ENCODE results near the gene STX18. TPM values are rescaled to one million over a fixed set of nuclear protein-coding genes. Genes with fewer than 3 reads are reported as not detected.
A peak's percentile ranks its signal among the peaks of the same experiment; 100 is the strongest.

The STX18 gene
- total RNA-seq, 4 donors from 2014 or later, result 23.8 to 42.1 (median 27.2) TPM

GRCh38 chr4:4386296-4386735 is 155.5 kb downstream of the STX18 start:
- intact Hi-C loops (cut with DNase I), result no loop called here
- no peak for DNase-seq
- H3K4me3 ChIP-seq (replicated peaks in 1 of 3), result peak overlapping the region in 1 of 3 donors; percentile 9
- peaks cover 9% of the 10 kb centered on the region for H3K27me3 ChIP-seq
- no peak overlapping the region for H3K27ac ChIP-seq
- H3K36me3 ChIP-seq, result no peaks in the 10 kb centered on the region
- H3K4me1 ChIP-seq, result peaks cover 7 to 18% of the 10 kb centered on the region in 2 donors
- no peak for TF ChIP-seq CTCF (IDR thresholded peaks at IDR 0.05)
- TF ChIP-seq POLR2A (IDR thresholded peaks at IDR 0.05), result no peak
- no peaks in the 10 kb centered on the region for H3K9me3 ChIP-seq
- WGBS, 2 donors, result 1 to 9% methylated on average over 10 to 24 of the region's 36 CpGs

GRCh38 chr4:4385729-4386295 is 156.0 kb downstream of the STX18 start:
- TF ChIP-seq CTCF (IDR thresholded peaks at IDR 0.05) (no peak), POLR2A (IDR thresholded peaks at IDR 0.05) (no peak)
- intact Hi-C loops (cut with DNase I), result no loop called here
- no peak for DNase-seq
- 6 to 8% methylated on average over 14 to 16 of the region's 38 CpGs for WGBS, 2 donors
- Histone ChIP-seq H3K4me3 (replicated peaks in 1 of 3) (no peak overlapping the region), H3K4me1 (peaks cover 7 to 18% of the 10 kb centered on the region in 2 donors), H3K27ac (no peak overlapping the region), H3K27me3 (peaks cover 9% of the 10 kb centered on the region), H3K9me3 (no peaks in the 10 kb centered on the region), H3K36me3 (no peaks in the 10 kb centered on the region)

- Histone ChIP-seq H3K4me3 (replicated peaks in 1 of 3) (no peak overlapping the region), H3K9me3 (no peaks in the 10 kb centered on the region), H3K27ac (no peak overlapping the region), H3K4me1 (peaks cover 7 to 18% of the 10 kb centered on the region in 2 donors), H3K27me3 (peaks cover 9% of the 10 kb centered on the region), H3K36me3 (no peaks in the 10 kb centered on the region)
- no peak for DNase-seq
- 33 to 34% methylated on average over 4 to 5 of the region's 5 CpGs for WGBS, 2 donors
- TF ChIP-seq CTCF (IDR thresholded peaks at IDR 0.05) (no peak), POLR2A (IDR thresholded peaks at IDR 0.05) (no peak)
- intact Hi-C loops (cut with DNase I), result no loop called here
Observed at GRCh38 chr4:4384837-4385236, 157.0 kb downstream of the STX18 start.

GRCh38 chr4:4383085-4383484 is 158.8 kb downstream of the STX18 start:
- H3K27ac ChIP-seq, result no peak overlapping the region
- intact Hi-C loops (cut with DNase I), result no loop called here
- 79 to 80% methylated on average over 3 of the region's 3 CpGs for WGBS, 2 donors
- H3K4me3 ChIP-seq (replicated peaks in 1 of 3), result no peak overlapping the region
- H3K36me3 ChIP-seq, result no peaks in the 10 kb centered on the region
- no peak for DNase-seq
- TF ChIP-seq CTCF (IDR thresholded peaks at IDR 0.05) (no peak), POLR2A (IDR thresholded peaks at IDR 0.05) (no peak)
- H3K9me3 ChIP-seq, result no peaks in the 10 kb centered on the region
- peaks cover 7 to 18% of the 10 kb centered on the region in 2 donors for H3K4me1 ChIP-seq
- H3K27me3 ChIP-seq, result peaks cover 9% of the 10 kb centered on the region

GRCh38 chr4:4379540-4380087 is 162.2 kb downstream of the STX18 start:
- Histone ChIP-seq H3K9me3 (no peaks in the 10 kb centered on the region), H3K36me3 (no peaks in the 10 kb centered on the region), H3K4me3 (replicated peaks in 1 of 3) (no peak overlapping the region), H3K27ac (no peak overlapping the region), H3K4me1 (no peaks in the 10 kb centered on the region), H3K27me3 (no peaks in the 10 kb centered on the region)
- TF ChIP-seq CTCF (IDR thresholded peaks at IDR 0.05) (no peak), POLR2A (IDR thresholded peaks at IDR 0.05) (no peak)
- intact Hi-C loops (cut with DNase I), result no loop called here
- WGBS, 2 donors, result 63 to 71% methylated on average over 6 of the region's 6 CpGs
- no peak for DNase-seq

All from thyroid gland (tissue), 4 donors.